IPS DF 19.7 (cell line): ENCODE results near the gene FANCD2.
A peak's percentile ranks its signal among the peaks of the same experiment; 100 is the strongest.
"Not testable (repeated sequence)": the region's sequence is repeated elsewhere in the genome, so short reads cannot be mapped to it uniquely, and the experiment has no call there.

Source experiments
- DNase-seq: peaks from one replicate; pipeline ENCODE4 v3.0.0-alpha.2; 2013; ENCODE audit warnings: low read depth, low spot score

FANCD2 gene

DNA sequence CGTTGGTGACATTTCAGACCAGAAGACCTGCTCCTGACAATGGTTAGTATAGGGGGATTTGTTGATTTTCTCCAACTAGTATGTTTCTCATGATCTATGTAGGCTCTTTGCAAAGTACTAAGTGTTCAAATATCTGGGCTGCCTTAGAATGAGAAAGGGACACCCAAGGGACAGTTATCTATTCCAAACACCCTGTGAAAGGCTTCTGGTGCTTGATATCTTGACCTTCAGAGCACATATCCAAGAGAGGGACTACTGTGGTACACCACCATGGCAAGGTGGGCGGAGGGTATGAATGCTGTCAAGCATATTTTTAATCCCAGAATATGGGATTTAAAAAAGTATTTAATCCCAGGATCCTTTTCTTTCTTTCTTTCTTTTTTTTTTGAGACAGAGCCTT is 80.7 kb downstream of the FANCD2 start:
- DNase-seq, result no peak

DNA sequence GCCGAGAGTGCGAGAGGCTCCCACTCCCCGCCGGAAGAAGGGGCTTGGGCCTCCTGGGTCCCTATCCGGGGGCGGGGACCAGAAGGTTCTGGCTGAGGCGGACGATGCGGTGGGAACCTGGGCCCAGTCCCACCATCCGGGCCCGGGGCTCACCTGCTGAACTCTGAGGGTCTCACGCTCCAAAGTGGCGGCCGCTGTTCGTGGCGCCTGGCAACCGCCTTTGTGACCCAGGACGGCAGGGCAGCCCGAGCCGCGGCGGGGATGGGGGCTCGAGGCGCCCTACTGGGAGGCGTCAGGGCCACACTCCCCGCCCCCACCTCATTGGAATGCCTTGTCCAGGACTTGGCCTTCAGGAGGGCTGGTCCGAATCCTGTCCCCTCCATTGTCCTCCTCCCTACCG is 81.9 kb downstream of the FANCD2 start, which contains the start of gene FANCD2OS:
FANCD2OS (minus strand) TSS at position 165 of the 400 bp plus-strand sequence. CDS start 3,481 bp downstream, outside the sequence.
- DNase-seq, result no peak

GRCh38 chr3:10115326-10116137 is 89.3 kb downstream of the FANCD2 start, which contains the start of gene BRK1:
Gene BRK1, plus strand, starts transcription at chr3:10115675. Its CDS starts 27 bp downstream, at chr3:10115702.
- peak; percentile 65 for DNase-seq

- no peak for DNase-seq
Measured at GRCh38 chr3:10116138-10116460, 89.9 kb downstream of the FANCD2 start.

DNA sequence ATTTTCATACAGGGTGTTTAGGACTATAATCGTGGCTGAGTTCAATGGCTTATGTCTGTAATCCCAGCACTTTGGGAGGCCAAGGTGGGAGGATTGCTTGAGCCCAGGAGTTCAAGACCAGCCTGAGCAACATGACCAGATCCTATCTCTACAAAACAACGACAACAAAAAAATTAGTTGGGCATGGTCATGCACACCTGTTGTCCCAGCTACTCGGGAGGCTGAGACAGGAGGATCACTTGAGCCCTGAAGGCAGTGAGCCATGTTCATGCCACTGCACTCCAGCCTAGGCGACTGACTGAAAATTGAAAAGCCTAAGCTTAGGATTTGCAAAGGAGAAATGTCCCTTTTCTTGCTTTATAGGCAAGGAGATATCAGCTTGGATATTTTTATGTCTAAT is 90.7 kb downstream of the FANCD2 start:
- no peak for DNase-seq

DNA sequence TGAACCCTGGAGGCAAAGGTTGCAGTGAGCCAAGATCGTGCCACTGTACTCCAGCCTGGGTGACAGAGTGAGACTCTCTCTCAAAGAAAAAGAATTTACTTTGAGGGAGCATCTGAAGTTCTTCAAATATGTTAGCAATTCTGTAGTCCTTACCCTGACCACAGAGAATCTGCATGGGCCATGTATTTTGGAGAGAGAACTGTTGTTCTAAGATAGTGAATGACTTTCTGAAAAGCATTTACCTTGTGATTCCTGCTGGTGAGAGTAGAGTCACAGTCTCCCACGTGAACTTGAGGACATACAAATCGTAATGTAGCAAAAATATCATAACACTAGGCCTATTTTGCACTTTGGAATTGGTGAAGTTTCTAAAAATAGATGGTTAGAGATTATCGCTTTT is 93.1 kb downstream of the FANCD2 start:
- no peak for DNase-seq

GRCh38 chr3:10121064-10121463 is 94.8 kb downstream of the FANCD2 start:
- no peak for DNase-seq

DNA sequence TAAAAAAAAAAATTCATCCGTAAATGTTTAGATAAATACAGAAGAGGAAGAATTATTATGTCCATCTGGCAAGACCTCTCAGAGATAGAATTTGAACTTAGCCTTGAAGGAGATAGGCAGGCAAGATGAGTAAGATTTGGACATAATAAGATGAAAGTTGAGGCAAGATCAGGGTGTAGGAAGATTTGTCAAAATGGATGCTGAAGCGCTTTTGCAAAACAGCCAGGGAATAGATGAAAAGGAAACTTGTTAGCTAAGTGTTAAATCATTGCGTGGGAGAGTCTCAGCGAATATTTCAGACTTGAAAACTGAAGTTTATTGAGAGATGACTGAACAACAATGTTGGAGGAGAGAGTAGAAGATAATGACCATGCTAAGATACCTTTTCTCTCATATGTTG is 96.5 kb downstream of the FANCD2 start:
- no peak for DNase-seq

DNA sequence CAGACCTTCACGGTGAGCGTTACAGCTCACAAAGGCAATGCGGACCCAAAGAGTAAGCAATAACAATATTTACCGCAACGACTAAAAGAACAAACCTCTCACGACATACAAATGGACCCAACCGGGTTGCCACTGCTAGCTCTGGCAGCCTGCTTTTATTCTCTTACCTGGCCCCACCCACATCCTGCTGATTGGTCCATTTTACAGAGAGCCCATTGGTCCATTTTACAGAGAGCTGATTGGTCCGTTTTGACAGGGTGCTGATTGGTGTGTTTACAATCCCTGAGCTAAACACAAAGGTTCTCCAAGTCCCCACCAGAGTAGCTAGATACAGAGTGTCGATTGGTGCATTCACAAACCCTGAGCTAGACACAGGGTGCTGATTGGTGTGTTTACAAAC is 109.6 kb downstream of the FANCD2 start:
- not testable (repeated sequence) for DNase-seq

GRCh38 chr3:10136426-10137005 is 110.3 kb downstream of the FANCD2 start:
- no peak for DNase-seq

DNA sequence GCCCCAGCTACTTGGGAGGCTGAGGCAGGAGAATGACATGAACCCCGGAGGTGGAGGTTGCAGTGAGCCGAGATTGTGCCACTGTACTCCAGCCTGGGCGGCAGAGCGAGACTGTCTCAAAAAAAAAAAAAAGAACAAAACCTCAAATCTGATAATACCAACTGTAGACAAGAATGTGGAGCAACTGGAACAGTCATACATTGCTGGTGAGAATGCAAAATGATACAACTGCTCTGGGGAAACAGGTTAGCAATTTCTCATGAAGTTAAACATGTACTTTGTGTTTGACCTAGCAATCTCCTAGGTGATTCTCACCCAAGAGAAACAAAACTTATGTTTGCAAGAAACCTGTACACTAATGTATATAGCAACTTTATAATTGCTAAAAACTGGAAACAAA is 110.9 kb downstream of the FANCD2 start:
- DNase-seq, result no peak

DNA sequence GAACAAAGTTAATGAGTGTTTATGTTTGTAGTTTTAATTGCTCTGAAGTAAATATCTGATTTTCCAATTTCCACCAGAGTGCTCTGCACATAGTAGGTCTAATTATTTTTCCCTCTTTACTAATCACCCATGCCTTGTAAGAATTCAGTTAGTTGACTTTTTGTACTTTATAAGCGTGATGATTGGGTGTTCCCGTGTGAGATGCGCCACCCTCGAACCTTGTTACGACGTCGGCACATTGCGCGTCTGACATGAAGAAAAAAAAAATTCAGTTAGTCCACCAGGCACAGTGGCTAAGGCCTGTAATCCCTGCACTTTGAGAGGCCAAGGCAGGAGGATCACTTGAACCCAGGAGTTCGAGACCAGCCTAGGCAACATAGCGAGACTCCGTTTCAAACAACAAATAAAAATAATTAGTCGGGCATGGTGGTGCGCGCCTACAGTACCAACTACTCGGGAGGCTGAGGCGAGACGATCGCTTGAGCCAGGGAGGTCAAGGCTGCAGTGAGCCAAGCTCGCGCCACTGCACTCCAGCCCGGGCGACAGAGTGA is 114.8 kb downstream of the FANCD2 start:
- DNase-seq, result no peak

- DNase-seq, result no peak
Measured at GRCh38 chr3:10142707-10143560, 116.7 kb downstream of the FANCD2 start.

- no peak for DNase-seq
Measured at GRCh38 chr3:10145685-10146084, 119.4 kb downstream of the FANCD2 start.

DNA sequence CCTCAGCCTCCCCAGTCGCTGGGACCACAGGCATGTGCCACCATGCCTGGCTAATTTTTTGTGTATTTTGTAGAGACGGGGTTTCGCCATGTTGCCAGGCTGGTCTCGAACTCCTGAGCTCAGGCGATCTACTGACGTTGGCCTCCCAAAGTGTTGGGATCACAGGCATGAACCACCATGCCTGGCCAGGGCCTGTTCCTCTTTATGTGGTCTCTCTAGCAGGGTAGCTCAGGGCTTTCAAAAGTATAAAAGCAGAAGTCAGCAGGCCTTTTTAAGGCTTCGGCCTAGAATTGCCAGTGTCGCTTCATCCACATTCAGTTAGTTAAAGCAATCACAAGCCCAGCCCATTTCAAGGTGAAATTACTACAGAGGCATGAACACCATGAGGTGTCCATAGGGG is 123.0 kb downstream of the FANCD2 start:
- DNase-seq, result no peak

DNA sequence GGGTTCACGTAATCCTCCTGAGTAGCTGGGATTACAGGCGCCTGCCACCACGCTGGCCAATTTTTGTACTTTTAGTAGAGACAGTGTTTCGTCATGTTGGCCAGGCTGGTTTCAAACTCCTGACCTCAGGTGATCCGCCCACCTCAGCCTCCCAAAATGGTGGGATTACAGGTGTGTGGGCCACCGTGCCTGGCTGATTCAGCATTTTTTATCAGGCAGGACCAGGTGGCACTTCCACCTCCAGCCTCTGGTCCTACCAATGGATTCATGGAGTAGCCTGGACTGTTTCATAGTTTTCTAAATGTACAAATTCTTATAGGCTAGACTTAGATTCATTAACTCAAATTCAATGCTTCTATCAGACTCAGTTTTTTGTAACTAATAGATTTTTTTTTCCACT is 124.8 kb downstream of the FANCD2 start:
- DNase-seq, result no peak
